Activated T-helper 2 cell treated with anti-CD3 and anti-CD28 coated beads, Interferon-gamma antibody, Interleukin-2, Interleukin-4, amounts not matched to agents 10 μg/mL and 5 μg/mL and 100 μg/mL, durations not matched to agents 14 hours and 24 hours and 36 hours (primary cell): ENCODE data around the gene METTL15. TPM values are rescaled to one million over a fixed set of nuclear protein-coding genes. Genes with fewer than 3 reads are reported as not detected.
"Not testable (repeated sequence)": the region's sequence is repeated elsewhere in the genome, so short reads cannot be mapped to it uniquely, and the experiment has no call there.

Experiments
- DNase-seq: peaks from one replicate; pipeline ENCODE4 v3.0.0; 2021; ENCODE audit warnings: low spot score
- H3K27ac Mint-ChIP-seq: one replicate; pipeline ENCODE4 v1.8.0; 2021; ENCODE audit warnings: mixed read lengths
- H3K27me3 Mint-ChIP-seq: one replicate; pipeline ENCODE4 v1.8.0; 2021; ENCODE audit warnings: low read depth, mixed read lengths
- H3K36me3 Mint-ChIP-seq: one replicate; pipeline ENCODE4 v1.8.0; 2021; ENCODE audit warnings: low read depth, mixed read lengths
- H3K4me1 Mint-ChIP-seq: one replicate; pipeline ENCODE4 v1.8.0; 2021; ENCODE audit warnings: low read depth, mixed read lengths
- H3K4me3 Mint-ChIP-seq: one replicate; pipeline ENCODE4 v1.8.0; 2021; ENCODE audit warnings: low read depth, mild to moderate bottlenecking, moderate library complexity, mixed read lengths
- H3K9me3 Mint-ChIP-seq: one replicate; pipeline ENCODE4 v1.8.0; 2021; ENCODE audit warnings: mixed read lengths
- intact Hi-C: fragments of 100-400 bp; cut with micrococcal nuclease; formaldehyde crosslinking; loops from one replicate; pipeline ENCODE4 v1.15.1; 2023
- total RNA-seq: library from RNA; stranded (reverse); gene quantifications from 2 replicates; pipeline ENCODE4 v1.2.3, GENCODE V29; 2022

The METTL15 gene
- total RNA-seq, 1 donor from 2014 or later, result 17.4 TPM

- H3K36me3 Mint-ChIP-seq, result peaks cover 15% of the 10 kb centered on the region
- H3K9me3 Mint-ChIP-seq, H3K27ac Mint-ChIP-seq, H3K27me3 Mint-ChIP-seq, H3K4me1 Mint-ChIP-seq, intact Hi-C loops, DNase-seq, H3K4me3 Mint-ChIP-seq: not testable (repeated sequence)
Measured at GRCh38 chr11:28290995-28291394, 182.8 kb downstream of the METTL15 start.

DNA sequence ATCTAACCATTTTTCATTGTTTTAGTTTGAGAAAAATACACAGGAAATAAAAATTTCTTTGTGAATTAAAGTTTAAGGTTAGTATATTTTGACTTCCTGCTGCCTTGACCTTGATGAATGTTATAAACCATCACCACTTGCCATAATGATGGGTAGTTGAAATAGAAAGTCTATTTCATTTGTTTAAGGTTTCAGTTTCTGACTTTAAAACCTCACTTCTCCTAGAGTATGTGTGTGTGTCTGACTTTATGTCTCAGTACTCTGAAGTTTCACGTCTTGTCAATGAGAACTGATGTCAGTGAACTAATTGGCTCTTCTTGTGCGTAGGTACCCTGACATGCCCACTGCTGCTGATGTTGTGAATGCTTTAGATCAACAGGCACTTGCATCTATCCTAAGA lies 188.2 kb downstream of the METTL15 start:
- no peak for DNase-seq
- Mint-ChIP-seq H3K4me1 (peaks cover 4% of the 10 kb centered on the region), H3K4me3 (no peak overlapping the region), H3K9me3 (no peaks in the 10 kb centered on the region), H3K36me3 (peaks cover 25% of the 10 kb centered on the region), H3K27me3 (no peaks in the 10 kb centered on the region), H3K27ac (no peak overlapping the region)
- intact Hi-C loops, result no loop called here

DNA sequence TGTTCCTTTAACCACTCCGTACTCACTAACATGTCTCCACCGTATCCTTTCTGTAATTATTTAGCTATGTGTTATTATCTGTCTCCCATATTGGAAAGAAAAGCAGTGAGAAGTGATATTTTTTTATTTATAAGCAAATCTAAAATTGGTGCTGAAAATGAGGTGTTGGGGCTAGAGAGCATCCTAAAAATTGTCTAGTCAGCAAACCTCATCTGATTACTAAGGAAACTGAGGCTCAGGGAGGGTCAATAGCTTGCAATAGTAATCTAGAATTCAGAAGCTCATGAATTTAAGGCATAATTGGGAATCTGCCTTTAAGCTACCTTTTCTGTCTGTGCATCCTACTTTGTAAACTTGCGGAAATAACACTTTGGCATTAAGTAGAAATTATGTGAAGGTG lies 190.0 kb downstream of the METTL15 start:
- Mint-ChIP-seq H3K36me3 (peaks cover 20% of the 10 kb centered on the region), H3K4me3 (no peak overlapping the region), H3K9me3 (no peaks in the 10 kb centered on the region), H3K4me1 (peaks cover 4% of the 10 kb centered on the region), H3K27ac (no peak overlapping the region), H3K27me3 (no peaks in the 10 kb centered on the region)
- no peak for DNase-seq
- intact Hi-C loops, result no loop called here

- H3K4me3 Mint-ChIP-seq, result no peak overlapping the region
- no peaks in the 10 kb centered on the region for H3K9me3 Mint-ChIP-seq
- intact Hi-C loops, result no loop called here
Measured at GRCh38 chr11:28303477-28304191, 195.4 kb downstream of the METTL15 start.

DNA sequence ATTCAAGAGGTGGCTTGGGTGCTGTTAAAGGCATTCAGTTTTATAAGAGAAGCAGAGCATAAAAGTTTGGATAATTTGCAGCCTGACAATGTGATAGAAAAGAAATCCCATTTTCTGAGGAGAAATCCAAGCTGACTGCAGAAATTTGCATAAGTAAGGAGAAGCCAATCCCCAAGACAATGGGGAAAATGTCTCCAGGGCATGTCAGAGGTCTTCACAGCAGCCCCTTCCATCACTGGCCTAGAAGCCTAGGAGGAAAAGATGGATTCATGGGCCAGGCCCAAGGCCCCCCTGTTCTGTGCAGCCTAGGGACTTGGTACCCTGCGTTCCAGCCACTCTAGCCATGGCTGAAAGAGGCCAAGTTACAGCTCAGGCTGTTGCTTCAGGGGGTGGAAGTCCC lies 207.3 kb downstream of the METTL15 start:
- intact Hi-C loops, result no loop called here
- H3K27ac Mint-ChIP-seq, result no peak overlapping the region
- H3K9me3 Mint-ChIP-seq, result no peaks in the 10 kb centered on the region

More at GRCh38 chr11:28303477-28304191, 195.4 kb downstream of the METTL15 start:
- H3K27ac Mint-ChIP-seq, result no peak overlapping the region
- H3K36me3 Mint-ChIP-seq, result peaks cover 11% of the 10 kb centered on the region
- H3K4me1 Mint-ChIP-seq, result peaks cover 2% of the 10 kb centered on the region
- DNase-seq, result no peak
- no peaks in the 10 kb centered on the region for H3K27me3 Mint-ChIP-seq

DNA sequence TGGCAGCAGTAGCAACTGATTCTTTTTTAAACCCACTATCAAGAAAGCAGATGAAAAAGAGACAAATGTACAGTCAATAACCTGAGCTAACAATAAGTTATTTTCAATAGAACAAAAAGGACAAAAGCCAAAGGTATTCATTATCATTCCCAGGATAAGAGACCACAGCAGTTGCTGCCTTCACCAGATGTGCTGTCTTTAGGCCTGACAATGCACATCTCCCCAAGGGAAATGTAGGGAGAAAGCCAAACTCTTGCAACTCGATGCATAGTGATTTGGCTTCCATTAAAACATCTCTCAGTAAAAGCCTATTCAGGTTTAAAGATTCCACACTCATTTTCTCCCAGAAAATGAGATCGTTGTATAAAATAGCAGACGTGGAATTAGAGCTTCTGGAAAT lies 210.7 kb downstream of the METTL15 start:
- Mint-ChIP-seq H3K4me1 (no peaks in the 10 kb centered on the region), H3K9me3 (no peaks in the 10 kb centered on the region), H3K4me3 (no peak overlapping the region), H3K27ac (no peak overlapping the region), H3K27me3 (no peaks in the 10 kb centered on the region), H3K36me3 (peaks cover 15% of the 10 kb centered on the region)
- intact Hi-C loops, result no loop called here
- DNase-seq, result no peak

More for the DNA sequence above, 207.3 kb downstream of the METTL15 start:
- Mint-ChIP-seq H3K4me1 (no peaks in the 10 kb centered on the region), H3K27me3 (no peaks in the 10 kb centered on the region), H3K4me3 (no peak overlapping the region), H3K36me3 (peaks cover 15% of the 10 kb centered on the region)
- DNase-seq, result no peak

DNA sequence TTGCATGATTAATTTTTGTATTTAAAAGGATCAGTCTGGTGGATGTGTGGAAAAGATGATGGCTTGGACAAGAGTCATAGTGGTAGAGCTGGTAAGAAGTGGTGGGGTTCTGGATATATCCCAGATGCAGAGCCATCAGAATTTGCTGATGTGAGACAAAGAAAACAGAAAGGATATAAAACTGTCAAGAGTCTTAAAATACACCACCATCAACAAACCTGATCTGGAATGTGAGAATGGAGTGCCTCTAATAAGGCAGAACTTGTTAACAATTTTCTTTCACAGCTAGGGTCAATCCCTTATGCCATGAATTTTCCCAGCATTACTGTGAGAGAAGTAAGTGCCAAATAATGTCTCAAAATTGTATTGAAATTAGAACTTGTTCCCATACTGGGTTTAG lies 215.4 kb downstream of the METTL15 start:
- intact Hi-C loops, result no loop called here
- Mint-ChIP-seq H3K4me3 (no peak overlapping the region), H3K27me3 (no peaks in the 10 kb centered on the region), H3K27ac (no peak overlapping the region), H3K9me3 (no peaks in the 10 kb centered on the region), H3K4me1 (no peaks in the 10 kb centered on the region), H3K36me3 (peaks cover 1% of the 10 kb centered on the region)
- DNase-seq, result no peak

DNA sequence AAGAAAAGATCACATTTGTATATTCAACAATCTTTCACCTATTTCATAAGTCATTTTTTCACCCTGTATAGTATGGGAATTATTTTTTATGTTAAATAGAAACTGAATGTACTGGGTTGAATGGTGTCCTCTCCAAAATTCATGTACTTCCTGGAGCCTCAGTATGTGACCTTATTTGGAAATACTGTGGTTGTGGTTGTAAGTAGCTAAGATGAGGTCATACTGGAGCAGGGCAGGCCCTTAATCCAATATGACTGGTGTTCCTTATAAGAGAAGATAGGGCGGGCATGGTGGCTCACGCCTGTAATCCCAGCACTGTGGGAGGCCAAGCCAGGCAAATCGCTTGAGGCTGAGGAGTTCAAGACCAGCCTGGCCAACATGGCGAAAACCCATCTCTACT lies 224.2 kb downstream of the METTL15 start:
- H3K36me3 Mint-ChIP-seq, H3K4me1 Mint-ChIP-seq, H3K9me3 Mint-ChIP-seq, H3K27me3 Mint-ChIP-seq, intact Hi-C loops, DNase-seq, H3K27ac Mint-ChIP-seq, H3K4me3 Mint-ChIP-seq: not testable (repeated sequence)

DNA sequence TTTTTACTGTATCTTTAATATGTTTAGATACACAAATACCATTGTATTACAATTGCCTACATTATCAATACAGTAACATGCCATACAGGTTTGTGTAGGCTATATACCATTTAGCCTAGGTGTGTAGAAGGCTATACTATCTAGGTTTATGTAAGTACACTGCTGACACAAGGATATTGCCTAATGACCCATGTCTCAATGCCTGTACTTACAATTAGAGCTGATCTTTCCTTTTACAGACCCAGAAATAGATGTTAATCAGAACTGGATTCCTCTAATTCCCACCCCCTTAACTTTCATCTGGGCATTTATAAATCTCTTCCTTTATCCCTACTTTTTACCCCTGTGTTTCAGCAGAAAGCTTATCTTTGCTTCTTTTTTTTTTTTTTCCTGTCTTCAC lies 229.5 kb downstream of the METTL15 start:
- Mint-ChIP-seq H3K27me3 (no peaks in the 10 kb centered on the region), H3K4me1 (peaks cover 3% of the 10 kb centered on the region), H3K36me3 (no peaks in the 10 kb centered on the region), H3K4me3 (no peak overlapping the region), H3K9me3 (peaks cover 28% of the 10 kb centered on the region), H3K27ac (no peak overlapping the region)
- no peak for DNase-seq
- intact Hi-C loops, result no loop called here

DNA sequence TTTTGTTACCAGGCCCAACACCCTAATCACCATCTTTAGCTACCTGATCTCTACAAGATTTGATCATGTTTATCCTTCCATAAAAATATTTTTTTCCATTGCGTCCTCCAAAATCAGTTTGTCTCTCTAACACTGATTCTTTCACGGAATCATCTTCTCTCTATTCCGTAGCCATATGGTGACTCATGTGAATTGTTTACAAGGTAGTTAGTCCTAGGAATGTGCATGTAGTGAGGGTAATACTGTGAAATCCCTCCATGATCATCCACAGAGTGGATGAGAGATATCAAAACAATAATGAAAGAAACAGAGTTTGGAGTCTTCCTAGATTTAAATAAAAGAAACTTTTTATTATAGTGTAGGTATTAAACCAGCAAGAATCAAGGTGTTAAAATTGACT lies 230.2 kb downstream of the METTL15 start:
- no peak overlapping the region for H3K4me3 Mint-ChIP-seq
- H3K27me3 Mint-ChIP-seq, result no peaks in the 10 kb centered on the region
- no peak overlapping the region for H3K27ac Mint-ChIP-seq
- peaks cover 8% of the 10 kb centered on the region for H3K4me1 Mint-ChIP-seq
- peaks cover 28% of the 10 kb centered on the region for H3K9me3 Mint-ChIP-seq
- no peaks in the 10 kb centered on the region for H3K36me3 Mint-ChIP-seq
- intact Hi-C loops, result no loop called here
- DNase-seq, result no peak

GRCh38 chr11:28339488-28339887 lies 231.3 kb downstream of the METTL15 start:
- Mint-ChIP-seq H3K4me3 (no peak overlapping the region), H3K9me3 (peaks cover 28% of the 10 kb centered on the region), H3K36me3 (no peaks in the 10 kb centered on the region), H3K27me3 (no peaks in the 10 kb centered on the region), H3K4me1 (peaks cover 9% of the 10 kb centered on the region), H3K27ac (no peak overlapping the region)
- no peak for DNase-seq
- intact Hi-C loops, result no loop called here

- DNase-seq, result no peak
- no peak overlapping the region for H3K4me3 Mint-ChIP-seq
- intact Hi-C loops, result no loop called here
- no peak overlapping the region for H3K27ac Mint-ChIP-seq
- peaks cover 28% of the 10 kb centered on the region for H3K9me3 Mint-ChIP-seq
- H3K4me1 Mint-ChIP-seq, result peaks cover 9% of the 10 kb centered on the region
- no peaks in the 10 kb centered on the region for H3K36me3 Mint-ChIP-seq
- no peaks in the 10 kb centered on the region for H3K27me3 Mint-ChIP-seq
Measured at GRCh38 chr11:28342716-28343115, 234.5 kb downstream of the METTL15 start.

DNA sequence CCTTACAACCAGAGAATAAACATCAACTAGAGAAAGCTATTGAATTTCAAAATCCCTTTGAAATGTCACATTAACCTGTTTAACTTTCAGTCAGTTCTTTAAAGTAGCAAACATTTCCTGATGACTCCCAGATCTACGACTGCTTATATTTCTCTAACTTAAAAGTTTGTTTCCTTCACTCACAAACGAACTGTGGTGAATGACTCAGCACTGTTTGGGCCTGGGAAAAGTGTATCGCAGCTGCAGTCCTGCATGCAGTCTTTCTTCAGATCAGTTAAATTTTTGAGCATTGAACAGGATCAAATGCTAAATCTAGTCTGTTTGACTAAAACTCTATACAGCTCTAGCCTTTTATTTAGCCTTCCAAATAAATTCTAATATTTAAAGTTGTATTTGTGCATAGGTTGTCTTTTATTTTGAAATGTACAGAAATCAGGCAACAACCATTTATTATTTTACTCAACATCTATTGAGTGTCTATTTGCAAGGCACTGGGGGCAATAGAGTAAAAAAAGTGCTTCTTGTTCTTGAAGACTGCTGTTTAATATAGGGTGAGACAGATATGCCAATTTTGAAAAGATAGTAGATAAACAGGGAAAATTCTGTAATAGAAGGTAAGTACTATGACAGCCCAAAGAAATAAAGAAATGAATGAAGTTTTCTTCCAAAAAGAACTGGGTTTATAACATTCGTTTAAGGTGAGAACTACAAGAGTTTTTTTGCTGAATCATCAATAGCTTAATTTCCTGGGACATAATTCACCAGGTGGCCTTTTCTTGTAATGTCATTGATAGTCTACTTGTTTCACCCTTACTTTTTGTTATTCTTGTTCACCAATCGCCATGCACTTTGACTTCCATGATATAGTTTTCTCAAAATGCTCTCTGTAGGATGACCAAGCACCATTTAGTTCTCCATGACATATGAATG lies 235.4 kb downstream of the METTL15 start:
- DNase-seq, result no peak
- H3K9me3 Mint-ChIP-seq, result peaks cover 19% of the 10 kb centered on the region
- H3K4me3 Mint-ChIP-seq, result no peak overlapping the region
- H3K27me3 Mint-ChIP-seq, result no peaks in the 10 kb centered on the region
- H3K27ac Mint-ChIP-seq, result no peak overlapping the region
- no peaks in the 10 kb centered on the region for H3K36me3 Mint-ChIP-seq
- H3K4me1 Mint-ChIP-seq, result peaks cover 9% of the 10 kb centered on the region
- intact Hi-C loops, result no loop called here
